GM12878 (cell line): Measurements from ENCODE around the gene SSX2IP. TPM values are rescaled to one million over a fixed set of nuclear protein-coding genes. Genes with fewer than 3 reads are reported as not detected.

Source experiments
- ATAC-seq: fragments of 200-7000 bp; cut with Tn5 transposase; 3 replicates; pipeline ENCODE4 v1.9.1; 2020; ENCODE audit warnings: mild to moderate bottlenecking, moderate library complexity
- BruUV-seq: library from RNA; stranded (reverse); fragments of 400-500 nt; replicated peaks from 2 replicates; lab custom pipeline; 2021; lab: Mats Ljungman, UMichigan
- CTCF ChIA-PET: fragments of 300-600 bp; sonication (Branson Sonifier 250); formaldehyde crosslinking; extraction: SDS; loops from one replicate; lab custom pipeline; 2021; ENCODE audit warnings: inconsistent platforms; lab: Yijun Ruan, JAX
- POLR2A ChIA-PET: fragments of 350-600 bp; formaldehyde crosslinking; extraction: SDS; loops from one replicate; lab custom pipeline; 2021; ENCODE audit warnings: inconsistent platforms; lab: Charles Lee
- RAD21 ChIA-PET: fragments of 300-600 bp; sonication (Branson Sonifier 250); formaldehyde crosslinking; loops from one replicate; lab custom pipeline; 2023; ENCODE audit warnings: antibody characterized with exemption; ENCODE audit not compliant: unreplicated experiment; lab: Charles Lee
- SMC1A ChIA-PET: fragments of 300-600 bp; sonication (Branson Sonifier 250); formaldehyde crosslinking; loops from one replicate; lab custom pipeline; 2023; ENCODE audit not compliant: unreplicated experiment, uncharacterized antibody; lab: Charles Lee
- DNase-seq: peaks from one replicate; pipeline ENCODE4 v3.0.0-alpha.2; 2011; ENCODE audit warnings: low read depth, low spot score
- FAIRE-seq: peaks from 3 replicates; lab custom pipeline; 2011; peaks lifted over from hg19 to GRCh38; lab: Jason Lieb, UNC
- H2AFZ ChIP-seq: 2 replicates; pipeline ENCODE4 v1.6.0; 2011; ENCODE audit warnings: low read depth, low read length, control low read depth; ENCODE audit not compliant: control insufficient read depth
- H3K27ac ChIP-seq: 2 replicates; pipeline ENCODE4 v1.5.1; 2011; ENCODE audit warnings: control low read depth; ENCODE audit not compliant: control insufficient read depth, insufficient read depth
- H3K27me3 ChIP-seq, 2 experiments: replicated peaks in 1 of 2; 2 replicates each; pipeline versions ENCODE4 v1.6.0 to v1.6.1; 2011; ENCODE audit warnings: low read length in 1 of 2; ENCODE audit not compliant: control insufficient read depth in 2 of 2, insufficient read depth in 2 of 2
- H3K36me3 ChIP-seq, 2 experiments: 2 replicates each; pipeline ENCODE4 v1.5.1; 2011; ENCODE audit warnings: low read length in 1 of 2; ENCODE audit not compliant: control insufficient read depth in 2 of 2, insufficient read depth in 2 of 2
- H3K4me1 ChIP-seq: 2 replicates; pipeline ENCODE4 v1.6.1; 2011; ENCODE audit warnings: mild to moderate bottlenecking, low read length, moderate library complexity, mixed read lengths; ENCODE audit not compliant: control insufficient read depth, insufficient read depth
- H3K4me2 ChIP-seq: 2 replicates; pipeline ENCODE4 v1.6.0; 2011; ENCODE audit warnings: control low read depth; ENCODE audit not compliant: control insufficient read depth, insufficient read depth
- H3K4me3 ChIP-seq: fragments of 200-600 bp; sonication (generic); 2 replicates; pipeline ENCODE4 v1.5.1; 2016
- H3K79me2 ChIP-seq: 2 replicates; pipeline ENCODE4 v1.6.0; 2011; ENCODE audit warnings: low read length; ENCODE audit not compliant: control insufficient read depth, insufficient read depth
- H3K9ac ChIP-seq: 2 replicates; pipeline ENCODE4 v1.8.0; 2011; ENCODE audit warnings: low read length, control low read depth, mixed read lengths; ENCODE audit not compliant: control insufficient read depth, insufficient read depth
- H3K9me3 ChIP-seq: replicated peaks from 3 replicates; pipeline ENCODE4 v1.5.1; 2011; ENCODE audit warnings: mild to moderate bottlenecking, low read length; ENCODE audit not compliant: control insufficient read depth, insufficient read depth
- H4K20me1 ChIP-seq: 2 replicates; pipeline ENCODE4 v1.6.0; 2011; ENCODE audit not compliant: control insufficient read depth, insufficient read depth
- EZH2 ChIP-seq: IDR thresholded peaks from 2 replicates; pipeline ENCODE4 v1.6.1; 2012; ENCODE audit warnings: low read depth, mild to moderate bottlenecking, control low read depth, inconsistent platforms, low read length, borderline replicate concordance; ENCODE audit not compliant: control insufficient read depth
- GABPA ChIP-seq: IDR thresholded peaks from 2 replicates; pipeline ENCODE4 v1.6.1; 2014; ENCODE audit warnings: antibody characterized with exemption, low read depth, mild to moderate bottlenecking, inconsistent platforms
- MTA3 ChIP-seq: IDR thresholded peaks from 2 replicates; pipeline ENCODE4 v1.6.1; 2012; ENCODE audit warnings: low read length, inconsistent platforms, borderline replicate concordance
- POLR2AphosphoS2 ChIP-seq: IDR thresholded peaks from 2 replicates; pipeline ENCODE4 v1.6.1; 2011; ENCODE audit warnings: low read depth, mild to moderate bottlenecking, low read length, improper control_type of control experiment, moderate library complexity
- RAD21 ChIP-seq: IDR thresholded peaks from 2 replicates; pipeline ENCODE4 v1.6.1; 2011; ENCODE audit warnings: mild to moderate bottlenecking, low read depth, low read length, moderate library complexity; ENCODE audit not compliant: insufficient read depth
- SMC3 ChIP-seq: IDR thresholded peaks from 2 replicates; pipeline ENCODE4 v1.6.1; 2011; ENCODE audit warnings: low read length, improper control_type of control experiment, borderline replicate concordance
- YY1 ChIP-seq: IDR thresholded peaks from 2 replicates; pipeline ENCODE4 v1.6.1; 2011; ENCODE audit warnings: low read depth, mild to moderate bottlenecking, low read length
- ZNF217 ChIP-seq: fragments of 450-650 bp; IDR thresholded peaks from 2 replicates; pipeline ENCODE4 v1.6.1; 2017; ENCODE audit warnings: antibody characterized with exemption, mild to moderate bottlenecking
- ZNF24 ChIP-seq: fragments of 450-650 bp; IDR thresholded peaks from 2 replicates; pipeline ENCODE4 v1.6.1; 2017; ENCODE audit warnings: antibody characterized with exemption, mild to moderate bottlenecking
- WGBS: methylation state at CpG from one replicate; pipeline ENCODE4 v1.1.6; 2016; ENCODE audit warnings: low lambda C conversion rate; ENCODE audit not compliant: insufficient replicate concordance, insufficient coverage; ENCODE audit errors: missing lambda C conversion rate; 5-methylcytosine and 5-hydroxymethylcytosine counted together
- in situ Hi-C: fragments of 300-500 bp; cut with MboI; formaldehyde crosslinking; loops from 9 replicates; pipeline ENCODE4 v1.14.3; 2018; ENCODE audit warnings: mixed read lengths
- intact Hi-C: fragments of 100-400 bp; cut with micrococcal nuclease; formaldehyde crosslinking; loops from one replicate; pipeline ENCODE4 v1.14.2; 2022; ENCODE audit not compliant: unreplicated experiment
- polyA plus RNA-seq, 11 experiments: library from polyadenylated mRNA; depleted of rRNA in 4 of 11; unstranded in 6 of 11; stranded (reverse) in 5 of 11; fragments of >200 nt; fragmentation: Nextera tagmentation in 4 of 11; fragmentation: Illumina TruSeq in 1 of 11; extraction: Ambion mirVana in 4 of 11; extraction: Trizol in 1 of 11; gene quantifications; 1 replicate in 1 of 11; 2 replicates in 10 of 11; pipeline versions ENCODE4 v1.2.1 to v1.2.3, GENCODE V29; 2011 to 2016; ENCODE audit warnings: inconsistent platforms in 2 of 11, missing spikeins in 2 of 11, low read depth in 1 of 11
- total RNA-seq, 4 experiments: library from RNA; depleted of rRNA in 3 of 4; stranded (reverse); fragments of >200 nt in 3 of 4; fragmentation: Illumina TruSeq in 1 of 4; extraction: Trizol in 1 of 4; gene quantifications; 2 replicates each; pipeline versions ENCODE4 v1.2.1 to v1.2.3, GENCODE V29; 2013 to 2021
- TF ChIP-seq, protein P1 (sequence below), 3 experiments: IDR thresholded peaks in 2 of 3; conservative IDR thresholded peaks in 1 of 3; 2 replicates each; pipeline ENCODE4 v1.5.1; 2011; ENCODE audit warnings: low read depth in 3 of 3, low read length in 3 of 3, mild to moderate bottlenecking in 3 of 3, control low read depth in 2 of 3, moderate library complexity in 2 of 3, inconsistent platforms in 1 of 3, mixed read lengths in 1 of 3; ENCODE audit not compliant: control insufficient read depth in 2 of 3, insufficient read depth in 1 of 3; ENCODE audit errors: extremely low read depth in 1 of 3
- TF ChIP-seq, protein P2 (sequence below): fragments of 450-650 bp; IDR thresholded peaks from 2 replicates; pipeline ENCODE4 v1.6.1; 2017; ENCODE audit warnings: antibody characterized with exemption, mild to moderate bottlenecking, moderate library complexity

Gene SSX2IP
- total and polyA plus RNA-seq, 10 of the 15 experiments (the other 5 are each of a cell fraction or from before 2014, with no cell fraction given) = 3.3 to 14.0 (median 10.4) TPM

DNA sequence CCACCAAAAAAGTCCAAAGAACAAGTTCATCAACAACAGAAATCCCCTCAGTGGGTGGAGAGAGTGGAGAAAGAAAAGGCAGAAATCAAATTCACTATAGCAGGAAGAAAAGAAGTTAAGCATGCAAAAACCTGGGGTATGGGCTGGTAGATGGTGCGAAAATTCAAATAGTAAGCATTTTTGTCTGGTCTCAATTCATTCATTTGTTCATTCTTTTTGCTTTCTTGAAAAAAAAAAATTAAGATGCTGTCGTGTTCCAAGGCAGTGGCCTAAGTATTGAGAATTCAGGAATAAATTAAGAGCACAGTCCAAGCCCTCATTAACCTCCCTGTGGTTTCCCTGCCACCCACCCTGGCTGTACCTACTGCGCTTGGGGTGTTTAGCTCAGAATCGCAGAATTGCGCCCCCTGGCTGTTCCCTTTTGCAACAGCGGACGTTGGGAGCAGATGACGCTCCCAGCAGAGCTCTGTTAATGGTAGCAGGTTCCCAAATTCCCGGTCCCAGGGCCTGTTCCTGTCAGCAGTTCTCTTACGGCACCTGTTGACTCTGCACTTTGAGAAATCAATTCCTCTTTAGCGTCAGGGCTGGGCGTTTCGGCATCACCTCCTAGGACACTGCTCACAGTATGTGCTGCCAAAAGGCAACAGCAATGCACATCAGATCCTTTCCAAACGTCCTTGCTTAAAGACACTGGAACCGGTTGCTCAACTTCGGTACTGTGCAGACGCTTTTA lies 34.0 kb upstream of the SSX2IP start:
- ATAC-seq (peak; percentile 72), DNase-seq (no peak), FAIRE-seq (peak; percentile 85)
- no peak overlapping the region for H3K4me2 ChIP-seq
- H3K27ac ChIP-seq = no peak overlapping the region
- no peaks in the 10 kb centered on the region for H3K27me3 ChIP-seq
- ChIA-PET RAD21 (interaction anchor here (0.7 to 1.9 kb wide), 7 partner anchors 24 to 101 kb away, joined by 3 to 10 read pairs (median 4); no protein-coding TSS in a partner anchor), CTCF (interaction anchor here (0.6 to 6.9 kb wide), 31 partner anchors 9 to 303 kb away, joined by 3 to 52 read pairs (median 4); no protein-coding TSS in a partner anchor), SMC1A (interaction anchor here (0.7 to 9.1 kb wide), 18 partner anchors 9 to 212 kb away, joined by 3 to 113 read pairs (median 4); partner anchors contain the start of gene SSX2IP), POLR2A (interaction anchor here (0.7 to 2.4 kb wide), 4 partner anchors 9 to 243 kb away, joined by 3 to 5 read pairs (median 4); no protein-coding TSS in a partner anchor)
- no TSS peak for BruUV-seq
- TF ChIP-seq YY1 (0 out of 2 replicates have a peak, but pooled peaks have one; percentile 22), SMC3 (peak; percentile 60; the same call in 1 of the 2 replicates), ZNF217 (no peak), ZNF24 (peak; percentile 81), POLR2AphosphoS2 (no peak), MTA3 (no peak), GABPA (no peak), RAD21 (peak; percentile 61), EZH2 (no peak)
- TF ChIP-seq, protein P1, sequence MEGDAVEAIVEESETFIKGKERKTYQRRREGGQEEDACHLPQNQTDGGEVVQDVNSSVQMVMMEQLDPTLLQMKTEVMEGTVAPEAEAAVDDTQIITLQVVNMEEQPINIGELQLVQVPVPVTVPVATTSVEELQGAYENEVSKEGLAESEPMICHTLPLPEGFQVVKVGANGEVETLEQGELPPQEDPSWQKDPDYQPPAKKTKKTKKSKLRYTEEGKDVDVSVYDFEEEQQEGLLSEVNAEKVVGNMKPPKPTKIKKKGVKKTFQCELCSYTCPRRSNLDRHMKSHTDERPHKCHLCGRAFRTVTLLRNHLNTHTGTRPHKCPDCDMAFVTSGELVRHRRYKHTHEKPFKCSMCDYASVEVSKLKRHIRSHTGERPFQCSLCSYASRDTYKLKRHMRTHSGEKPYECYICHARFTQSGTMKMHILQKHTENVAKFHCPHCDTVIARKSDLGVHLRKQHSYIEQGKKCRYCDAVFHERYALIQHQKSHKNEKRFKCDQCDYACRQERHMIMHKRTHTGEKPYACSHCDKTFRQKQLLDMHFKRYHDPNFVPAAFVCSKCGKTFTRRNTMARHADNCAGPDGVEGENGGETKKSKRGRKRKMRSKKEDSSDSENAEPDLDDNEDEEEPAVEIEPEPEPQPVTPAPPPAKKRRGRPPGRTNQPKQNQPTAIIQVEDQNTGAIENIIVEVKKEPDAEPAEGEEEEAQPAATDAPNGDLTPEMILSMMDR (IDR thresholded peaks at IDR 0.05 in 2 of 3, conservative IDR thresholded peaks at IDR 0.05 in 1 of 3; ENCODE audit: control insufficient read depth in 2 of 3, extremely low read depth in 1 of 3, insufficient read depth in 1 of 3, low read depth in 3 of 3, low read length in 3 of 3) = peak; percentile 42 to 77 (median 72)
- TF ChIP-seq, protein P2, sequence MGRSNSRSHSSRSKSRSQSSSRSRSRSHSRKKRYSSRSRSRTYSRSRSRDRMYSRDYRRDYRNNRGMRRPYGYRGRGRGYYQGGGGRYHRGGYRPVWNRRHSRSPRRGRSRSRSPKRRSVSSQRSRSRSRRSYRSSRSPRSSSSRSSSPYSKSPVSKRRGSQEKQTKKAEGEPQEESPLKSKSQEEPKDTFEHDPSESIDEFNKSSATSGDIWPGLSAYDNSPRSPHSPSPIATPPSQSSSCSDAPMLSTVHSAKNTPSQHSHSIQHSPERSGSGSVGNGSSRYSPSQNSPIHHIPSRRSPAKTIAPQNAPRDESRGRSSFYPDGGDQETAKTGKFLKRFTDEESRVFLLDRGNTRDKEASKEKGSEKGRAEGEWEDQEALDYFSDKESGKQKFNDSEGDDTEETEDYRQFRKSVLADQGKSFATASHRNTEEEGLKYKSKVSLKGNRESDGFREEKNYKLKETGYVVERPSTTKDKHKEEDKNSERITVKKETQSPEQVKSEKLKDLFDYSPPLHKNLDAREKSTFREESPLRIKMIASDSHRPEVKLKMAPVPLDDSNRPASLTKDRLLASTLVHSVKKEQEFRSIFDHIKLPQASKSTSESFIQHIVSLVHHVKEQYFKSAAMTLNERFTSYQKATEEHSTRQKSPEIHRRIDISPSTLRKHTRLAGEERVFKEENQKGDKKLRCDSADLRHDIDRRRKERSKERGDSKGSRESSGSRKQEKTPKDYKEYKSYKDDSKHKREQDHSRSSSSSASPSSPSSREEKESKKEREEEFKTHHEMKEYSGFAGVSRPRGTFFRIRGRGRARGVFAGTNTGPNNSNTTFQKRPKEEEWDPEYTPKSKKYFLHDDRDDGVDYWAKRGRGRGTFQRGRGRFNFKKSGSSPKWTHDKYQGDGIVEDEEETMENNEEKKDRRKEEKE = no peak
- H2AFZ ChIP-seq = no peak overlapping the region
- no peaks in the 10 kb centered on the region for H3K79me2 ChIP-seq
- no peaks in the 10 kb centered on the region for H3K9me3 ChIP-seq
- intact Hi-C loops (loop anchor here (1.0 kb wide), 1 partner anchor 56 kb away; no protein-coding TSS in a partner anchor), in situ Hi-C loops (no loop called here)
- no peaks in the 10 kb centered on the region for H3K36me3 ChIP-seq
- H3K4me1 ChIP-seq = no peaks in the 10 kb centered on the region
- H3K4me3 ChIP-seq = no peak overlapping the region
- 27% methylated on average over 17 of the region's 17 CpGs for WGBS
- no peaks in the 10 kb centered on the region for H4K20me1 ChIP-seq
- H3K9ac ChIP-seq = no peak overlapping the region
